GM23248 (cell line): ENCODE measurements around the gene DLD.

Experiments
- EZH2 ChIP-seq: fragments of 200-600 bp; sonication (generic); IDR thresholded peaks from 2 replicates; pipeline ENCODE4 v1.6.1; 2018; ENCODE audit warnings: antibody characterized with exemption, mild to moderate bottlenecking; ENCODE audit not compliant: insufficient read depth, poor library complexity, severe bottlenecking
- EZH2phosphoT487 ChIP-seq: fragments of 200-600 bp; sonication (generic); IDR thresholded peaks from 2 replicates; pipeline ENCODE4 v1.6.1; 2018; ENCODE audit warnings: antibody characterized with exemption, moderate library complexity, mild to moderate bottlenecking, low read depth; ENCODE audit not compliant: insufficient read depth

- TF ChIP-seq EZH2phosphoT487 = no peak
- no peak for TF ChIP-seq EZH2
Measured at GRCh38 chr7:107915541-107915940, 24.6 kb downstream of the DLD start.
